H9 (cell line): ENCODE measurements around the gene PHF1. TPM values are rescaled to one million over a fixed set of nuclear protein-coding genes. Genes with fewer than 3 reads are reported as not detected.

Experiments
- DNase-seq: peaks from one replicate; pipeline ENCODE4 v3.0.0-alpha.2; 2017
- H2AFZ ChIP-seq: one replicate; pipeline ENCODE4 v1.6.1; 2013; ENCODE audit warnings: mild to moderate bottlenecking, low read length, control low read depth, moderate library complexity
- H2AK5ac ChIP-seq: 2 replicates; pipeline ENCODE4 v1.6.1; 2013; ENCODE audit warnings: low read length, control low read depth, mixed read lengths; ENCODE audit not compliant: insufficient read length
- H2BK120ac ChIP-seq: one replicate; pipeline ENCODE4 v1.6.1; 2013; ENCODE audit warnings: low read depth, mild to moderate bottlenecking, low read length, control low read depth, inconsistent platforms; ENCODE audit not compliant: poor library complexity, severe bottlenecking
- H2BK12ac ChIP-seq: 2 replicates; pipeline ENCODE4 v1.6.1; 2013; ENCODE audit warnings: low read length, control low read depth, mixed read lengths, low read depth; ENCODE audit not compliant: insufficient read length
- H2BK15ac ChIP-seq: 2 replicates; pipeline ENCODE4 v1.6.1; 2013; ENCODE audit warnings: low read depth, low read length, control low read depth
- H2BK20ac ChIP-seq: one replicate; pipeline ENCODE4 v1.6.1; 2013; ENCODE audit warnings: low read depth, mild to moderate bottlenecking, low read length, control low read depth, inconsistent platforms; ENCODE audit not compliant: poor library complexity, severe bottlenecking
- H2BK5ac ChIP-seq: 2 replicates; pipeline ENCODE4 v1.6.1; 2013; ENCODE audit warnings: low read length, control low read depth, mixed read lengths; ENCODE audit not compliant: insufficient read length
- H3K14ac ChIP-seq: 2 replicates; pipeline ENCODE4 v1.6.1; 2013; ENCODE audit warnings: low read length, control low read depth; ENCODE audit not compliant: insufficient read depth
- H3K18ac ChIP-seq: 2 replicates; pipeline ENCODE4 v1.6.1; 2013; ENCODE audit warnings: low read depth, mild to moderate bottlenecking, mixed read lengths, low read length, control low read depth; ENCODE audit not compliant: insufficient read length
- H3K23ac ChIP-seq: 2 replicates; pipeline ENCODE4 v1.6.1; 2013; ENCODE audit warnings: low read length, control low read depth, mixed read lengths, low read depth; ENCODE audit not compliant: insufficient read length
- H3K23me2 ChIP-seq: 2 replicates; pipeline ENCODE4 v1.6.1; 2013; ENCODE audit warnings: low read depth, mild to moderate bottlenecking, mixed read lengths, low read length, control low read depth; ENCODE audit not compliant: insufficient read length, poor library complexity, severe bottlenecking
- H3K27ac ChIP-seq: 2 replicates; pipeline ENCODE4 v1.5.1; 2013; ENCODE audit warnings: low read length, control low read depth, mixed read lengths, low read depth; ENCODE audit not compliant: insufficient read length
- H3K27me3 ChIP-seq: 2 replicates; pipeline ENCODE4 v1.6.1; 2013; ENCODE audit warnings: low read length, control low read depth, inconsistent platforms; ENCODE audit not compliant: insufficient read depth
- H3K4ac ChIP-seq: 2 replicates; pipeline ENCODE4 v1.6.1; 2013; ENCODE audit warnings: low read depth, mild to moderate bottlenecking, control low read depth, inconsistent platforms, low read length, moderate library complexity
- H3K4me1 ChIP-seq: 2 replicates; pipeline ENCODE4 v1.6.1; 2013; ENCODE audit warnings: low read length, control low read depth, inconsistent platforms; ENCODE audit not compliant: insufficient read depth
- H3K4me2 ChIP-seq: 2 replicates; pipeline ENCODE4 v1.6.1; 2013; ENCODE audit warnings: low read length, control low read depth, mixed read lengths; ENCODE audit not compliant: insufficient read length, insufficient read depth
- H3K56ac ChIP-seq: 2 replicates; pipeline ENCODE4 v1.6.1; 2013; ENCODE audit warnings: low read depth, mild to moderate bottlenecking, mixed read lengths, low read length, control low read depth; ENCODE audit not compliant: insufficient read length
- H3K79me1 ChIP-seq: 2 replicates; pipeline ENCODE4 v1.6.1; 2013; ENCODE audit warnings: low read depth, mild to moderate bottlenecking, moderate library complexity, low read length, control low read depth, inconsistent platforms; ENCODE audit not compliant: insufficient read depth, poor library complexity, severe bottlenecking
- H3K79me2 ChIP-seq: 2 replicates; pipeline ENCODE4 v1.6.1; 2013; ENCODE audit warnings: low read length, control low read depth, inconsistent platforms; ENCODE audit not compliant: insufficient read depth
- H3K9ac ChIP-seq: 2 replicates; pipeline ENCODE4 v1.6.1; 2013; ENCODE audit warnings: low read length, control low read depth, mixed read lengths; ENCODE audit not compliant: insufficient read length; ENCODE audit errors: extremely low read depth
- H3K9me3 ChIP-seq: one replicate; pipeline ENCODE4 v1.6.1; 2013; ENCODE audit warnings: low read depth, low read length, inconsistent platforms; ENCODE audit not compliant: control insufficient read depth
- H3T11ph ChIP-seq: one replicate; pipeline ENCODE4 v1.6.1; 2013; ENCODE audit warnings: mild to moderate bottlenecking, low read length, control low read depth, inconsistent platforms
- H4K20me1 ChIP-seq: one replicate; pipeline ENCODE4 v1.6.1; 2013; ENCODE audit not compliant: control insufficient read depth, insufficient read length, insufficient read depth
- H4K5ac ChIP-seq: 2 replicates; pipeline ENCODE4 v1.6.1; 2013; ENCODE audit warnings: low read depth, mild to moderate bottlenecking, mixed read lengths, low read length, control low read depth; ENCODE audit not compliant: insufficient read length
- H4K8ac ChIP-seq: replicated peaks from 2 replicates; pipeline ENCODE4 v1.6.1; 2013; ENCODE audit warnings: low read length, control low read depth, mixed read lengths, low read depth; ENCODE audit not compliant: insufficient read length
- H4K91ac ChIP-seq: 2 replicates; pipeline ENCODE4 v1.6.1; 2013; ENCODE audit warnings: low read depth, mild to moderate bottlenecking, moderate library complexity, mixed read lengths, low read length, control low read depth; ENCODE audit not compliant: insufficient read length
- H3K27ac Mint-ChIP-seq, 3 experiments: 2 replicates in 2 of 3; 3 replicates in 1 of 3; pipeline ENCODE4 v1.8.0; 2020 to 2021; ENCODE audit warnings: mixed read lengths in 3 of 3, mild to moderate bottlenecking in 1 of 3, moderate library complexity in 1 of 3
- H3K27me3 Mint-ChIP-seq: 2 replicates; pipeline ENCODE4 v1.8.0; 2021; ENCODE audit warnings: low read depth, mild to moderate bottlenecking, moderate library complexity, mixed read lengths
- H3K36me3 Mint-ChIP-seq, 3 experiments: 2 replicates in 2 of 3; 3 replicates in 1 of 3; pipeline ENCODE4 v1.8.0; 2020 to 2021; ENCODE audit warnings: low read depth in 3 of 3, mixed read lengths in 3 of 3; ENCODE audit not compliant: insufficient read depth in 1 of 3
- H3K4me1 Mint-ChIP-seq, 2 experiments: 2 replicates each; pipeline ENCODE4 v1.8.0; 2020; ENCODE audit warnings: mixed read lengths in 2 of 2
- H3K4me3 Mint-ChIP-seq, 2 experiments: 2 replicates in 1 of 2; 3 replicates in 1 of 2; pipeline ENCODE4 v1.8.0; 2020 to 2021; ENCODE audit warnings: mild to moderate bottlenecking in 2 of 2, mixed read lengths in 2 of 2, moderate library complexity in 1 of 2
- H3K9me3 Mint-ChIP-seq, 2 experiments: 2 replicates in 1 of 2; 3 replicates in 1 of 2; pipeline ENCODE4 v1.8.0; 2020; ENCODE audit warnings: mild to moderate bottlenecking in 2 of 2, mixed read lengths in 2 of 2, moderate library complexity in 1 of 2
- CTCF ChIP-seq: fragments of 200-600 bp; sonication (generic); conservative IDR thresholded peaks from 3 replicates; pipeline ENCODE4 v1.8.0; 2021; ENCODE audit warnings: antibody characterized with exemption, mild to moderate bottlenecking
- WGBS: extraction: QIAGEN DNeasy Blood & Tissue Kit; methylation state at CpG from one replicate; pipeline ENCODE4 v1.1.7; 2013; ENCODE audit warnings: missing lambda C conversion rate, low lambda C conversion rate, mixed read lengths; ENCODE audit not compliant: insufficient read length; ENCODE audit errors: extremely low coverage; 5-methylcytosine and 5-hydroxymethylcytosine counted together
- total RNA-seq: library from RNA; stranded (reverse); gene quantifications from 2 replicates; pipeline ENCODE4 v1.2.1, GENCODE V29; 2021

Gene PHF1
- total RNA-seq, 1 experiment from 2014 or later: 56.8 TPM

GRCh38 chr6:33416386-33417127 lies 5.7 kb downstream of the PHF1 start:
- Histone ChIP-seq H2AK5ac (no peak overlapping the region), H2BK20ac (no peak overlapping the region), H2BK120ac (no peak overlapping the region), H3K23ac (no peak overlapping the region), H4K5ac (no peak overlapping the region), H3K79me2 (peaks cover 10% of the 10 kb centered on the region; the same call in 1 of the 2 replicates), H3K9ac (peak overlapping the region; percentile 81), H2BK12ac (no peak overlapping the region), H2BK15ac (no peak overlapping the region), H3K9me3 (no peaks in the 10 kb centered on the region), H3K56ac (no peak overlapping the region), H3K18ac (no peak overlapping the region), H3K27me3 (no peaks in the 10 kb centered on the region), H3K27ac (no peak overlapping the region), H3K4me2 (peak overlapping the region; percentile 96), H3T11ph (no peak overlapping the region), H2AFZ (no peak overlapping the region), H3K4ac (no peak overlapping the region), H2BK5ac (no peak overlapping the region), H4K91ac (no peak overlapping the region), H3K23me2 (peaks cover 21% of the 10 kb centered on the region), H3K14ac (no peak overlapping the region), H4K8ac (no peak overlapping the region), H3K4me1 (peaks cover 3% of the 10 kb centered on the region; the same call in 1 of the 2 replicates), H4K20me1 (no peaks in the 10 kb centered on the region), H3K79me1 (no peaks in the 10 kb centered on the region)
- Mint-ChIP-seq H3K9me3 (no peaks in the 10 kb centered on the region), H3K4me1 (peaks cover 46 to 59% of the 10 kb centered on the region in 2 experiments), H3K36me3 (peaks cover 30 to 52% (median 50%) of the 10 kb centered on the region in 3 experiments), H3K27ac (peak overlapping the region in 2 of 3 experiments; percentile 48 to 97; a peak in 4 of 7 replicates), H3K4me3 (peak overlapping the region; percentile 97 to 98), H3K27me3 (peaks cover 1% of the 10 kb centered on the region)
- TF ChIP-seq CTCF: no peak
- no peak for DNase-seq
- no CpG with 5 or more reads among the region's 12 CpGs for WGBS
